RWPE2 (cell line): ENCODE data around the gene PITHD1.

Source experiments
- ATAC-seq: fragments of 200-7000 bp; cut with Tn5 transposase; 3 replicates; pipeline ENCODE4 v1.9.1; 2021; ENCODE audit warnings: low read depth
- DNase-seq: peaks from one replicate; pipeline ENCODE4 v3.0.0-alpha.2; 2020; ENCODE audit warnings: low spot score
- H3K27ac ChIP-seq: fragments of 450-650 bp; 2 replicates; pipeline ENCODE4 v1.5.1; 2017; ENCODE audit warnings: mild to moderate bottlenecking; ENCODE audit not compliant: poor library complexity, severe bottlenecking
- H3K27me3 ChIP-seq: fragments of 250-450 bp; sonication (Bioruptor Pico); 2 replicates; pipeline ENCODE4 v1.5.1; 2021; ENCODE audit warnings: mild to moderate bottlenecking, moderate library complexity; ENCODE audit not compliant: insufficient read depth, poor library complexity, severe bottlenecking
- H3K36me3 ChIP-seq: fragments of 250-450 bp; sonication (Bioruptor Pico); 2 replicates; pipeline ENCODE4 v1.5.1; 2020; ENCODE audit warnings: low read depth, mild to moderate bottlenecking, moderate library complexity
- H3K4me1 ChIP-seq: fragments of 250-450 bp; sonication (Bioruptor Pico); 2 replicates; pipeline ENCODE4 v1.5.1; 2021; ENCODE audit warnings: mild to moderate bottlenecking, moderate library complexity; ENCODE audit not compliant: insufficient read depth, poor library complexity, severe bottlenecking
- H3K4me3 ChIP-seq: fragments of 250-450 bp; sonication (Bioruptor Pico); 2 replicates; pipeline ENCODE4 v1.5.1; 2021; ENCODE audit warnings: mild to moderate bottlenecking, moderate library complexity; ENCODE audit not compliant: severe bottlenecking
- H3K9me3 ChIP-seq: fragments of 250-450 bp; sonication (Bioruptor Pico); 2 replicates; pipeline ENCODE4 v1.5.1; 2021; ENCODE audit warnings: mild to moderate bottlenecking, moderate library complexity; ENCODE audit not compliant: severe bottlenecking
- TF ChIP-seq, protein P1 (sequence below): fragments of 450-650 bp; IDR thresholded peaks from one replicate; pipeline ENCODE4 v1.5.1; 2017; ENCODE audit warnings: mild to moderate bottlenecking, moderate library complexity; ENCODE audit not compliant: poor library complexity, severe bottlenecking

PITHD1 gene

DNA sequence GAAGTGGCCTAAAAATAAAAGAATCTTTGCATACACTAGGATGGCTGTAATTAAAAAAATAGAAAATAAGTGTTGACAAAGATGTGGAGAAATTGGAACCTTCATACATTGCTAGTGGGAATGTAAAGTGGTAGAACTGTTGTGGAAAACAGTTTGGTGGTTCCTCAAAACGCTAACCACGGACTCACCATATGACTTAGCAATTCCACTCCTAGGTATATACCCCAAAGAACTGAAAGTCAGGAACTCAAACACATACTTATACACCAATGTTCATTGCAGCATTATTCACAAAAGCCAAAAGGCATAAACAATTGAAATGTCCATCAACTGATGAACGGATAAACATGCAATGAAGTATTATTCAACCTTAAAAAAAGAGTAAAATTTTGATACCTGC is 57.8 kb downstream of the PITHD1 start:
- Histone ChIP-seq H3K4me1 (peaks cover 4% of the 10 kb centered on the region), H3K27me3 (no peaks in the 10 kb centered on the region), H3K4me3 (no peak overlapping the region), H3K36me3 (no peaks in the 10 kb centered on the region), H3K9me3 (no peaks in the 10 kb centered on the region), H3K27ac (no peak overlapping the region)
- TF ChIP-seq, protein P1, sequence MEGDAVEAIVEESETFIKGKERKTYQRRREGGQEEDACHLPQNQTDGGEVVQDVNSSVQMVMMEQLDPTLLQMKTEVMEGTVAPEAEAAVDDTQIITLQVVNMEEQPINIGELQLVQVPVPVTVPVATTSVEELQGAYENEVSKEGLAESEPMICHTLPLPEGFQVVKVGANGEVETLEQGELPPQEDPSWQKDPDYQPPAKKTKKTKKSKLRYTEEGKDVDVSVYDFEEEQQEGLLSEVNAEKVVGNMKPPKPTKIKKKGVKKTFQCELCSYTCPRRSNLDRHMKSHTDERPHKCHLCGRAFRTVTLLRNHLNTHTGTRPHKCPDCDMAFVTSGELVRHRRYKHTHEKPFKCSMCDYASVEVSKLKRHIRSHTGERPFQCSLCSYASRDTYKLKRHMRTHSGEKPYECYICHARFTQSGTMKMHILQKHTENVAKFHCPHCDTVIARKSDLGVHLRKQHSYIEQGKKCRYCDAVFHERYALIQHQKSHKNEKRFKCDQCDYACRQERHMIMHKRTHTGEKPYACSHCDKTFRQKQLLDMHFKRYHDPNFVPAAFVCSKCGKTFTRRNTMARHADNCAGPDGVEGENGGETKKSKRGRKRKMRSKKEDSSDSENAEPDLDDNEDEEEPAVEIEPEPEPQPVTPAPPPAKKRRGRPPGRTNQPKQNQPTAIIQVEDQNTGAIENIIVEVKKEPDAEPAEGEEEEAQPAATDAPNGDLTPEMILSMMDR: no peak
- ATAC-seq (no peak), DNase-seq (no peak)
